GM18502 (cell line): ENCODE measurements around the gene FPGS.

Source experiments
- ATAC-seq: cut with Tn5 transposase; IDR thresholded peaks from one replicate; pipeline ENCODE4 v1.9.1; 2021; ENCODE audit warnings: mild to moderate bottlenecking; ENCODE audit not compliant: unreplicated experiment, poor library complexity

FPGS gene

DNA sequence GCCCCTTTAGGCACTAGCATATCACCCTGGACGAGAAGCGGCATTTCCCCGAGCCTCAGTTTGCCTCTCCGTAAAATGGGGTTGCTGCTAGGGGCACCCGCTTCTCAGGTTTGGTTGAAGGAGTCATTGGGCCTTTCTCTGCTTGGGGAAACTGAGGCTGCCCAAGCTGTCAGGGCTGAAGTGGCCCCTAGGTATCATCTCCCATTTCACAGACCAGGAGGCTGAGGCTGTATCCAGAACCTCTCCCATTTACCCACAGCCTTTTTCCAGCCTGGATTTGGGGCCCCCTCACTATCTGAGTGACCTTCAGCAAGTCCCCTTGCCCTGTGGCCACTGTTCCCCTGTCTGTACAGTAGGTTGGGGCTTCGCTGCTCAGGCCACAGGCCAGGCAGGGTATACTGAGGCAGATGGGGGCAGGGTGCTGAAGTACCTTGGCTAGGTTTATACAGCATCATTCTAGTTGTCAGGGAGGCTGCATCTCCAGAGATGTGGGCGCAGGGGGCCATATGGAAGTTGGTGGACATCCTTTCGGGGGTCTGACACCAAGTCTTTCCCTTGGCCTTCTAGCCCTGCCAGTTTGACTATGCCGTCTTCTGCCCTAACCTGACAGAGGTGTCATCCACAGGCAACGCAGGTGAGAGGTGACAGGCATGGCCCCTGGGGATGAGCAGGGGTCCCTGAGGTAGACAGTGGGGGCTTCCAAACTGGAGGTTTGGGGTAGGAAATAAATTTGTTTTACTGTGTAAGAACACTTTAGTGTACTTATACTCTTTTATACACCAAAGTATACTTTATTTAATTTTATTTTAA lies 7.9 kb downstream of the FPGS start:
- ATAC-seq, result no peak

DNA sequence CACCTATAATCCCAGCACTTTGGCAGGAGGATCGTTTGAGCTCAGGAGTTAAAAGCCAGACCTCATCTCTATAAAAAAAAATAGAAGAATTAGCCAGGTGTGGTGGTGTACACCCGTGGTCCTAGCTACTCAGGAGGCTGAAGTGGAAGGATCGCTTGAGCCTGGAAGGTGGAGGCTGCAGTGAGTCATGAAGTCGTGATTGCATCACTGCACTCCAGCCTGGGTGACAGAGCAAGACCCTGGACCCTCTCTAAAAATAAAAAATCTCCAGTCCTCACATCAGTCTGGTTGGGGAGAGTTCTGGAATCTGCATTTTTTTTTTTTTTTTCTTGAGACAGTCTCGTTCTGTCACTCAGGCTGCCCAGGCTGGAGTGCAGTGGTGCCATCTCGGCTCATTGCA lies 9.3 kb downstream of the FPGS start:
- no peak for ATAC-seq

DNA sequence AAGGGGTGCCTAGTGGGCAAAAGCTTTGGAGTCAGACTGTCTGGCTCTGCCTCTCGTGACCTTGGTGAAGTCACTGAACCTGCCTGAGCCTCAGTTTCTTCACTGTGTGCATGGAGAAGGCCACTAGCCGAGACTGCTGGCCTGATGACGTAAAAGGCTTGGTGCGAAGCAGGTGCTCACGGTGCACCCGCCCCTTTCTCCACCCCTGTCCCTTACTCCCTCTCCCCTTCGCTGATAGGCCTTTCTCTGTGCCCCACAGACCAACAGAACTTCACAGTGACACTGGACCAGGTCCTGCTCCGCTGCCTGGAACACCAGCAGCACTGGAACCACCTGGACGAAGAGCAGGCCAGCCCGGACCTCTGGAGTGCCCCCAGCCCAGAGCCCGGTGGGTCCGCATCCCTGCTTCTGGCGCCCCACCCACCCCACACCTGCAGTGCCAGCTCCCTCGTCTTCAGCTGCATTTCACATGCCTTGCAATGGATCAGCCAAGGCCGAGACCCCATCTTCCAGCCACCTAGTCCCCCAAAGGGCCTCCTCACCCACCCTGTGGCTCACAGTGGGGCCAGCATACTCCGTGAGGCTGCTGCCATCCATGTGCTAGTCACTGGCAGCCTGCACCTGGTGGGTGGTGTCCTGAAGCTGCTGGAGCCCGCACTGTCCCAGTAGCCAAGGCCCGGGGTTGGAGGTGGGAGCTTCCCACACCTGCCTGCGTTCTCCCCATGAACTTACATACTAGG lies 10.4 kb downstream of the FPGS start:
- no peak for ATAC-seq

DNA sequence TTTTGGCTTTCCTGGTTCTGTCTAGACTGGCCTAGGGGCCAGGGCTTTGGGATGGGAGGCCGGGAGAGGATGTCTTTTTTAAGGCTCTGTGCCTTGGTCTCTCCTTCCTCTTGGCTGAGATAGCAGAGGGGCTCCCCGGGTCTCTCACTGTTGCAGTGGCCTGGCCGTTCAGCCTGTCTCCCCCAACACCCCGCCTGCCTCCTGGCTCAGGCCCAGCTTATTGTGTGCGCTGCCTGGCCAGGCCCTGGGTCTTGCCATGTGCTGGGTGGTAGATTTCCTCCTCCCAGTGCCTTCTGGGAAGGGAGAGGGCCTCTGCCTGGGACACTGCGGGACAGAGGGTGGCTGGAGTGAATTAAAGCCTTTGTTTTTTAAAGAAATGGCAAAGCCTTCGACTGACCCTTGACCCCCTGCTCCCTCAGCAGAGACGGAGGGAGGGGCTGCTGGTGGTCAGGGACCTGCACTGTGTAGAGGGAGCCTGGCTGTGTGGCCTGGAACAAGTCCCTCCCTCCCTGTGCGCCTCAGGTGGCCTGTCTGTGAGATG lies 11.1 kb downstream of the FPGS start:
- ATAC-seq, result no peak

DNA sequence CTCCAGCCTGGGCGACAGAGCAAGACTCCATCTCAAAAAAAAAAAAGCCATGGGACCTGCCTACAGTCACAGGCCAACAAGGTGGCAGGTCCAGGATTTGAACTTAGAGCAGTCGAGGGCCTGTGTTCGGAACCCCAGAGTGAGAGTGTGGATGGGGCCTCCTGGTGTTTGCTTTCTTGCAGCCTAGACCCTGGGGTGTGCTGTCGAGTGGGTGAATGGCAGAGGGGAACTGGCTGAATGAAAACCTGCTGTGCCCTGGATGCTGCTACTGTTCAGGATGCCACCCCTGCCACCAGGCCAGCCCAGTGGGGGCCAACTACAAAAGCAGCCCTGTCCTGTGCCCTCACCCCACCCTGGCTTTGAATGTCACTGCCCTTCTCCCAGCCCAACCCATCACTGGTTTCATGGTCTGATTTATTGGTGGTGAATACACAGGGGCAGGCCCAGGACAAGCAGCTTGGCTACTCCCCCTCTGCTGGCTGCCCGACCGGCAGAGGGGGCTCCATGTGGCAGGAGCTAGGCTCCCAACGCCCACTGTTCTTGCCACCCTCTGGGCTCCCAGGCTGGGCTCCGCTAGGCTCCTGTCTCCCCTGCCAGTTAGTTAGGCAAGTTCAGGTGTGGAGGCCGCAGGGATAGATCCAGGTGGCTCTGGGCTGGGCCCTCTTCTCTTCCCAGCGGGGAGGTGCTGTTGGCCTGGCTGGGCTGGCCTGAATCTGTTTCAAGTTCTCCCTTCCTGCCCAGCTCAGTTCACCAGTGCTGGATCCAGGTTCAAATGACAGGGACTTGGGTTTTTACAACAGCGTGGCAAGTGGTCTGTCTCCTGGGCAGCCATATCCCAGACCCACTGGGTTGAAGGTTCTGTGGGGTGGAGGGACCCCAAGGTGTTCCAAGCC lies 12.2 kb downstream of the FPGS start:
- ATAC-seq, result no peak

DNA sequence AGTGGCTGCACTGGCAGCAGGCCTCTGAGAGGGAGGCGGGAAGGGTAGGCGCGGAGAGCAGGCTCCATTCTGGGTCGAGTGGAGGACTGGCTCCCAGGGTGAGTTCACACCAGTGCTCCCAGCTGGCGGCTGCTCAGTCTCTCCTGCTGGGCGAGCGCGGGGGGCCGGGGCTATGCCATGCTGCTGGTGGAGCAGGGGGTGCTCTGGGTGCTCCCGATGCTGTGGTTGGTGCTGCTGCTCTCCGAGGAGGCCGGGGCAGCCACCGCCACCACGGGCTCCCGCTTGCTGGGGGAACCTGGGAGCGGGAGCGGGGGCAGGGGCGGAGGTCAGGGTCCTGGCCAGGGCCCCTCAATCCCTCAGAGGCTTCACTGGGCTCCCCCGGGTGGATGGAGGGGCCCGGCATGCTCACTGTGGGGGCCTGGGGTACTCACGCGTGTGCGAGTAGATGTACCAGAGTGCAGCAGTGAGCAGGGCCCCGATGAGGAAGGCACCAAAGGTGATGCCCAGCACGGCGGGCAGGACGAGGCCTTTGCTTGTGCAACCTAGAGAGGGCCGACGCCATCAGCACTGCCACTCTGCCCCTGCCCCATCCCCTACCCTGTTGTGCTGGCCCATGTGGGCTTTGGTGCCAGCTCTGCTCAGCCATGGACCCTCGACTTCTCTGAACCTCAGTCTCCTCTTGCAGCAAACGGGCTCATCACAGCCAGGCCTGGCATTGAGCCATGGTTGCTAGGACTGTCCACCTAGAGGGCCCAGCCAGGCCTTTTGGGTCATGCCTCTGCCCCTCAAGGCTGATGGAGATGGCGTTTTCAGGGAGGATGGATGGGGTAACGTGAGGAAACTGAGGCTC lies 13.1 kb downstream of the FPGS start:
- ATAC-seq, result no peak

DNA sequence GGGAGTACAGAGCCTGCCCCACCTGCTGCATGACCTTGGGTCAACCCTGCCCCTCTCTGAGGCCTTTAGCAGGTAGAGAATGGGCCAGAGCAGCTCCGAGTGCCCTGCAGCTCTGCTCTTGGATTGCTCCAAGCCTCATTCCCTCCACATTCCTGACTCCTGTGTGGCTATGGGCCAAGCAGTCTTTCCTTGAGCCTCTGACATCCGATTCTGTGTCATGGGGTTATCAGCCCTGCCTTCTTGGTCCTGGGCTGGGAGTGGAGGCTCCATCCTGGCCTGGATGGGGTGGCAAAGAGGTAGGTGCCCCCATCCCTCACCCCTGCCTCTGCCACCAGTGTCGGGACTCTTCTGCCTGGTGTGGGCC lies 13.7 kb downstream of the FPGS start:
- ATAC-seq, result no peak

DNA sequence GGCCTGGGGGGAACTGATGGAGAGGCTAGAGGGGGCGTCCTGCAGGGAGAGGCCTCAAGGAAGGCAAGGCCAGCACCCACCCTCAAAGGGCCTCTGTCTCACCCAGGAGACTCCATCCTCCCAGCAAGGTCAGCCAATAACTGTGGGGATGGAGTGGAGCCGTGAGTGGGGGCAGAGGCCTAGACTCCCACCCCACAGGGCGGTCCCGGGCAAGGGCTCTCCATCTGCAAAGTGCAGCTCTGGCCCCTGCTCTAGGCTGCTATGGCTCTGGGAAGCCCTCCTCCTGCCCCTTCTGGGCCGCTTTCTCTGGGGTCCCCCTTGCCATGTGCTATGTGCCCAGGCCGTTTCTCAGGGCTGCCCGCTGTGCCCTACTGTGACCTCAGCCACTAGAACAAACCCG lies 14.0 kb downstream of the FPGS start:
- ATAC-seq, result no peak

DNA sequence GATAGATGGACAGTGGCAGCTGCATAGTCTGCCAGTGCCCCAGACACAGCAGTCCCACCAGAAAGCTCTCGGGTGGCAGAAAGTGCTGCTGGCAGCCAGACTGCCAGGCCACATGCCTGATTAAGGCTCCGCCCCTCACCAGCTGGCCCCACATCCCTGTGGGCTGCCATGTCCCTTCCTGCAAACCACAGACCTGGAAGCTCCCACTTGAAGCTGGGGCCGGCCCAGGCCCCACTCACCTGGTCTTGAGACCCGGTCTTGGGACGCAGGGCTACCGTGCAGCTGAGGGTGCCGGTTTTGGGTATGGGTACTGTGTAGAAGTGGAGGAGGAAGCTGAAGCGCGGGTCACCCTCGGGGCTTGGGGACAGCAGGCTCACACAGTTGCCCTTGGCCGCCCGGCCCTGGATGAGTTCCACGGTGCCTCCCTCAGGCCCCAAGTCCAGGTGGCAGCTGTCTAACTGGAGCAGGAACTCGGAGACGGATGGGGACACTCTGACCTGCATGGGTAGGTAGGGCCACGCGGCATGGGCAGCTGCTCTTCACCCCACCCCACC lies 15.3 kb downstream of the FPGS start:
- ATAC-seq, result no peak

DNA sequence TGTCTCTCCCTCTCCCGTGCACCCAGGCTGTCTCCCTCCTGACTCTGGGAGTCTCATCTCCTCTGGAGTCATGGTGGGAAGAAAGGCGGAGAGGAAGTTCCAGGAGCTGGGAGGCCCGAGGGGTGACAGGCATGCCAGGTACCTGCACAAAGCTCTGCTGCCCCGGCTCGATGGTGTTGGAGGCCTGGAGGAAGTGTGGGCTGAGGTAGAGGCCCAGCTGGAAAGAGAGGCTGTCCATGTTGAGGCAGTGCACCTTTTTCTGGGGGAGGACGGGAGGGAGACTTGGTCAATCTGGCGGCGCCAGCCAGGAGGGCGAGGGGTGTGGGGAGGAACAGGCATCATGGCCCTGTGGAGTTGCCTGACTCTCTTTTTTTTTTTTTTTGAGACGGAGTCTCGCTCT lies 15.9 kb downstream of the FPGS start:
- ATAC-seq, result no peak

DNA sequence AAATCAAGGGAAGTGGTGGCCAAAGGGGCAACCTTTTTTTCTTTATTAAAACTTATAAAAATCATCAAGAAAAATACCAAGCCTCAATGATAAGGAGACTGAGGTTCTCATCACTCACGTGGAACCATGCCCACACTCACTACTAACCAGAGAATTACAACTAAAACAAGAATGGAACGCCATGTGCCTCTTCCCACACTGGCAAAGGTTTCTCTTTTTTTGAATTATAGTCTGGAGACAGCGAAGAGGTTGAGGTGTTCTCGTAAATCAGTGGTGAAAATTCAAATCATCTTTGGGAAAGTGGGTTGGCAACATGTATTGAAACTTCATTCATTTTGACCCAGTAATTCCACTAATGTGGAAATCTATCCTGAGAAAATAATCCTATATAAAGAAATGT lies 19.4 kb downstream of the FPGS start:
- no peak for ATAC-seq

DNA sequence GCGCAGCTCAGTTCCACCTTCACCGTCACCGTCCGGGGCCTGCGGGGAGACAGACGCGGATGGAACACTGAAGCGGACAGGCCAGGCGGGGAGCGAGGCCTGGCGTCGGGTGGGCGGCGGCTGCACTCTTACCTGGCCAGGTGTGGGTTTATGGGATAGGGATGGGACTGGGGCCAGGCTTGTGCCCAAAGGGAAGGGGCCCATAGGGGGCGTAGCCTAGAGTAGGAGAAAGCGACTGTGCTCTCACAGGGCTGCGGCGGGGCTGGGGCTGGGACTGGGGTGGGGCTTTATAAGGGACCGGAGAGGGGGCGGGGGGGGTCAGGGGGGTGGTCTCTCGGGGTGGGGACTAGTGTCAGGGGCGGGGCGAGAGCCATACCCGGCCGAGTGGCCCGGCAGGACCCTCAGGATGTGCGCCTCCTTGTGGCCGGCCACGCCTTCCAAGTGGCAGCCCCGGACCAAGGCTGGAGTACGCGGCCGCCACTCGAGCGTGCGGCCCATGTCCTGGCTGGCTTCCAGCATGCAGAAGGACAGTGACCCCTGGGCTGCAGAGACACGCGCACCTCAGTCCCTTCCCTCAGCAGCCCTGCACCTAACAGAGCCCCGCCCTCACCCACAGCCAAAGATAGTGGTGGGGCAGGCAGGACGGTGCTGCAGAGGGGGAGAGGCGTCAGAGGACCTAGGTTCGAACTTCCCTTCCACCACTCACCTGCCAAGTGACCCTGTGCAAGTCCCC lies 22.8 kb downstream of the FPGS start:
- no peak for ATAC-seq

DNA sequence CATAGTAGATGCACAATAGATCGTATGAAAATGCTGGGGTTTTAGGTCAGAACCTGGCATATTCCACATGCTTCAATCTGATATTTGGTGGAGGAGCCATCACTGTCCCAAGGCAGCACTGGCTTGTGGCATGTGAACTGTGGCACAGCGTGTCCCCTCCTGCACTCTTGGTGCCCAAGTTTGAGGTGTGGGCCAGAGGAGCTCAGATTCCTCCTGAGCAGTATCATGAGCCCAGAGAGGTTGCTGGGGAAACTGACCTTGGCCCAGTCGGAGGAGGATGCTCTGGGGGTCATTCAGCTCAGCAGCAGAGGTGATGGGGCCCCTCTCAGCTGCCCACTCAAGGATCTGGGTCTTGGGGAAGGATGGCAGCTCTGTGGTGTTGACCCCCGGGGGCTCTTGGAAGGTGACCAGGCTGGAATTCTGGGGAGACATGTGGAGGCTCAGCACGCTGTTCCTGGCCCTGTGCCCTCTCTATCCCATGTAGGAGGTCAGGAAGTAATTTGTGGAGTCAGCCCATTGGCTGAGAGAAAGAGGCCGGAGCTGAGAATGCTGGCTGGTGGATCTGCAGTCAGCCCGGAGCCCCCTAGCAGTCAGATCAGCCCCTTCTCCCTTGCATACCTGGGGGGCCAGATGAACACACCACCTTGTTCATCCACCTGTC lies 23.7 kb downstream of the FPGS start:
- no peak for ATAC-seq

DNA sequence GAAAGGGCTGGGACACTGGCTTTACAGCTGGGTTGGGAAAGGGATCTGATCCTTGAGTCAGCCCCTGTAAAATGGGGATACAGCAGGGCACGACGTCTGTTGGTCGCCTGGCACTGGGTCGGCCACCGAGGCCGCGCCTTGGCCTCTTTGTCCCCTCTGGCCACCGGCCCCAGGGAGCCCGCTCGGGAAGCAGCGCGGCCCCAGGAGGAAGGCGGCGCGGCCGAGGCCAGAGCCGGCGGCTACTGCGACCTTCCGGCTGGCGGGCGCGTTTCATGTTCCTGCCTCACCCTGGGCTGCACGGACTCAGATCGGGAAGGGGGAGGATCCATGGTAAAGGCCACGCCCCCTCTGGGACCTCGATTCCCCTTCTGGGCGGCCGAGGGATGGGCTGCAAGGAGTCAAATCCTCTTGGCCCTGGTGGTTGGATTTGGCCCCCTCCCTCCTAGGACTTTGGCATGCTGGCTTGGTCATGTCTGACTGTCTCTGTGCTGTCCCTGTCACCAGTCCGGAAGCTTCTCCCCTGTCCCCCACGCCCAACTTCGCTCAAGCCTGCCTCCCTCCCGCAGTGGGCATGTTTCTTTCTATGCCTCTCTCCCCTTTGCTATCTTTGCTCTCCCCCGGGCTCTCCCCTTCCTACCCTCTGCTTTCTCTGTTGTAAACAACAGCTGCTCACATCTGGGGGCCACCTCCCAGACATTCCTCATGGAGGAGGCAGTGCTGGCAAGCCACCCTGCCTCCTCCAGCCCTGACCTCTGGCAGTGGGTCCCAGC lies 25.8 kb downstream of the FPGS start:
- ATAC-seq, result no peak

DNA sequence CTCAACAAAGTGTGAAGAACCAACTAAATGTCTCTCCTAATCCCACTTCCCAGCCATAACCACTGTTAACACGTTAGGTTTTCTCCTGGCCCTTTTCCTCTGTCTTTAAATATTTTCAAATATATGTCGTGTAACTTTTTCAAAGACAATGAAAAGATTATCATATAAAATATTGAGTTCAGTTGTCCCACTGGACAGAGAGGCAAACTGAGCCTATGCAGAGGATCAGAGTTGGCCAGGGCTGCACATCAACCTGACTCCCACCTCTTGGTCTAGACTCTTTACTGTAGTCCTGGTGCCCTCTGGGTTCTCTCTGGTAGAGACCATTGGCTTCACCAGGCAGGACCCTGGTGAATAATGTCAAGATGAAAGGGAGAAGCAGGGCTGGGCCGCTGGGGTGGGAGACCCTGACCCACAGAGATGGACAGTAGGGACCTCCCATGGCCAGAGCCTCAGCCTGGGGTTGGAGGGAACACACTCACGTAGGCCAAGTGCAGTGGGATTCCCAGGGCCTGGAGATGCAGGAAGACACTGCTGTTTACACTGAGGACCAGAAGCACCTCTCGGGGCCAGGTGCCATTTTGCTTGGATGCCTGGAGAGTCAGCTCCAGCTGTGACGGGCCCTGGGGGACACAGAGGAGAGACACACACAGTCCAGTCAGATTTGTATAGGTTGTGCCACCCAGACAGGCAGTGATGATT lies 26.7 kb downstream of the FPGS start:
- ATAC-seq, result no peak

DNA sequence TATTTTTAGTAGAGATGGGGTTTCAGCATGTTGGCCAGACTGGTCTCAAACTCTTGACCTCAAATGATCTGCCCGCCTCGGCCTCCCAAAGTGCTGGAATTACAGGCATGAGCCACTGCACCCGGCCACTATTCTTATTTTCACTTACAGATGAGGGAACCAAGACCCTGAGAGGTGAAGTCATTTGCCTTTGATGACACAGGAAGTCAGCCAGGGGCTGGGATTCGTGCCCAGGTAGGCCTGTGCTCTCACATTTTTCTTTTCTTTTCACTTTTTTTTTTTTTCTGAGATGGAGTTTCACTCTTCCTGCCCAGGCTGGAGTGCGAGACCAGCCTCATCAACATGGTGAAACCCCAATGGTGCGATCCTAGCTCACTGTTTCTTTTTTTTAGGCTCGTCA lies 29.6 kb downstream of the FPGS start:
- ATAC-seq, result no peak

DNA sequence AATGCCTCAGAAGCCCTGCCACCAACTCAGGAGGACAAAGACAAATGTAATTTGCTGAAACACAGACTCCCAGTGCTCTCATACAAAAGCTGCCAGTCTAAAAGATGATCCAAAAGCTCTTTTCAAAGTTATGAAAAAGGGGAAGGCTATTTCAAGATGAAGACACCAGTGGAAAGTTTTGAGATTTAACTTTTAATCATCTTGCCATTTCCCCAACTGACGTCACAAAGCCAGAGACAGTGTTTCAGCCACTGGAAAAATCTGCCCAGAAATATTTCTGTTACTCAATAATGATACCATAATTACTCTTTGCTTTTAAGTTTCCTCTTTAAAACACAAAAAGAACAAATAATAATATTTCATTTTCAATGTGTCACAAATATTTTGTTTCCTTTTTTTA lies 30.9 kb downstream of the FPGS start:
- no peak for ATAC-seq
